ENCODE data around the gene PSMG3.
"Not testable (repeated sequence)": the region's sequence is repeated elsewhere in the genome, so short reads cannot be mapped to it uniquely, and the experiment has no call there.

The PSMG3 gene

GRCh38 chr7:1596181-1597043 lies 26.6 kb upstream of the PSMG3 start:
- DNase-seq: no peak

GRCh38 chr7:1595636-1596035 lies 25.8 kb upstream of the PSMG3 start:
- no peak for DNase-seq

- no peak for DNase-seq
These were observed 25.2 kb upstream of the PSMG3 start for GRCh38 chr7:1595027-1595426.

DNA sequence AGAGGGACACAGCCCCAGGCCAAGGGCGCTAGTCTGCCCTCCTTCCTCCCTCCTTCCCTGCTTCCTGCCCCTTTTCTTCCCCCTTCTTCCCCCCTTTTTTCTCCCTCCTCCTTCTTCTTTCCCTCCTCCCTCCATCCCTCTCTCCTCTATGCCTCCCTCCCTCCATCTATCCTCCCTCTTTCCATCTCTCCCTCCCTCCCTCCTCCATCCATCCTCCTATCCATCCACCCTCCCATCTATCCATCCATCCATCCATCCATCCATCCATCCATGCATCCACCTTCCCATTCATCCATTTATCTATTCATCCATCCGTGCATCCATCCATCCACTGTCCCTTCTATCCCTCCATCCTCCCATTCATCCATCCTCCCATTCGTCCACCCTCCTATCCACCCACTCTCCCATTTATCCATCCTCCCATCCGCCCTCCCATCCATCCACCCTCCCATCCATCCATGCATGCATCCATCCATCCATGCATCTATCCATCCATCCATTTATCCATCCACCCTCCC lies 24.1 kb upstream of the PSMG3 start:
- no peak for DNase-seq

- peak; percentile 29 to 64 for DNase-seq
These were observed 23.4 kb upstream of the PSMG3 start for GRCh38 chr7:1593091-1593866.

DNA sequence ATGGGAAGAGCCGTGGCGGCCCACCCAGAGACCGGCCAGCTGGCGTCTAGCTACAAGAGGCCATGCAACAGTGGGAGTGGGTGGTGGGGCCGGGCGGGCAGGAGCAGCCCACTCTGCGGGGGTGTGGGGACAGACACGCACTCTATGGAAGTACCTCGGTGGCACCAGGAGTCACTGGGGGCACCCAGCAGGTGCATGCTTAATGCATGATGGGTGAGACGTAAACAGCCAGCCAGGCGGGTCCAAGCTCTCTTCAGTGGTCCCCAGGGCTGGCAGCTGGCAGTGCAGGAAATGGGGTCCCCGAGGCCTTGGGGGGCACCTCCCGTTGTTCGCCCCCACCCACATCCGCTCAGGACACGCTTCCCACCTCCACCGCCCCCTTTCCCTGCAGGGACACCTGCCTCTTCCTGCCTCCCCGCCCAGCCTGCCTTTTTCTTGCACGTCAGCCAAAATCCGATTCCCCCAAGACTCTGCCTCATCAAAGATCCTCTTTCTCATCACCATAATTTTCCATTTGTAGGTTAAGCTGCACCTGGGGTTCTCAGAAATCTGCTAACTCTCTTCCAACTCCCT lies 22.6 kb upstream of the PSMG3 start:
- no peak for DNase-seq

- no peak for DNase-seq
These were observed 22.0 kb upstream of the PSMG3 start for GRCh38 chr7:1591876-1592275.

- no peak for DNase-seq
These were observed 21.6 kb upstream of the PSMG3 start for GRCh38 chr7:1591396-1591795.

- DNase-seq: no peak
These were observed 21.1 kb upstream of the PSMG3 start for GRCh38 chr7:1590887-1591286.

DNA sequence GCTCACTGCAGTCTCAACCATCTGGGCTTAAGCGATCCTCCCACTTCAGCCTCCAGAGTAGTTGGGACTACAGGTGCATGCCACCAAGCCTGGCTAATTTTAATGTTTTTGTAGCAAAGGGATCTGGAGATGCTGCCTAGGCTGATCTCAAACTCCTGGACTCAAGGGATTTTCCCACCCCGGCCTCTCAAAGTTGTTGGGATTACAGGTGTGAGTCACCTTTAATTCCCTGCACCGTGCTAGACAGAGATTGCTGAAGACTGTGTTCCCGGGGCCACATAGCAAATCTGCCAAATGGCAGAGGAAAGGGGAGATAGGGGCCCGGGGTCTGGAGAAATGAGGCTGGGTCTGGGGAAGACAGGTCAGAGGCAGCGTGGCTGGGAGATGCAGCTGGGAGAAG lies 20.6 kb upstream of the PSMG3 start:
- no peak for DNase-seq

- DNase-seq: no peak
These were observed 19.1 kb upstream of the PSMG3 start for GRCh38 chr7:1588978-1589377.

DNA sequence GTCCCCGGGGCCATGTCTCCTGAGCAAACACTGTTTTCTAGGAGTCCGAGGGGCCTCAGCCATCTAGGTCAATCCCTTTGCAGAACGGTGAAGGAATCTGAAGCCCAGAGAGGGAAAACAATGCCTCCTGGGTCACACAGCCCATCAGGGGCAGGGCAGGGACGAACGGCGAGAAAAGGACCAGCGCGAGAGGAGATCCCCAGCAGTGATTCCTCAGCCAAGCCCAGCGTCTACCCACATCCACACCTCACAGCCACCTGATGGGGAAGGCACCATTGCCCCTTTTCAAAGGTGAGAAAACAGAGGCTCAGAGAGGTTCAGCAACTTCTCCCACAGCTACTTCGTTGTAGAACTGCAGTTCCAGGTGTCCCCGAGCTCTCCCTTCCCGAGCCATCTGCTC lies 17.9 kb upstream of the PSMG3 start:
- no peak for DNase-seq

DNA sequence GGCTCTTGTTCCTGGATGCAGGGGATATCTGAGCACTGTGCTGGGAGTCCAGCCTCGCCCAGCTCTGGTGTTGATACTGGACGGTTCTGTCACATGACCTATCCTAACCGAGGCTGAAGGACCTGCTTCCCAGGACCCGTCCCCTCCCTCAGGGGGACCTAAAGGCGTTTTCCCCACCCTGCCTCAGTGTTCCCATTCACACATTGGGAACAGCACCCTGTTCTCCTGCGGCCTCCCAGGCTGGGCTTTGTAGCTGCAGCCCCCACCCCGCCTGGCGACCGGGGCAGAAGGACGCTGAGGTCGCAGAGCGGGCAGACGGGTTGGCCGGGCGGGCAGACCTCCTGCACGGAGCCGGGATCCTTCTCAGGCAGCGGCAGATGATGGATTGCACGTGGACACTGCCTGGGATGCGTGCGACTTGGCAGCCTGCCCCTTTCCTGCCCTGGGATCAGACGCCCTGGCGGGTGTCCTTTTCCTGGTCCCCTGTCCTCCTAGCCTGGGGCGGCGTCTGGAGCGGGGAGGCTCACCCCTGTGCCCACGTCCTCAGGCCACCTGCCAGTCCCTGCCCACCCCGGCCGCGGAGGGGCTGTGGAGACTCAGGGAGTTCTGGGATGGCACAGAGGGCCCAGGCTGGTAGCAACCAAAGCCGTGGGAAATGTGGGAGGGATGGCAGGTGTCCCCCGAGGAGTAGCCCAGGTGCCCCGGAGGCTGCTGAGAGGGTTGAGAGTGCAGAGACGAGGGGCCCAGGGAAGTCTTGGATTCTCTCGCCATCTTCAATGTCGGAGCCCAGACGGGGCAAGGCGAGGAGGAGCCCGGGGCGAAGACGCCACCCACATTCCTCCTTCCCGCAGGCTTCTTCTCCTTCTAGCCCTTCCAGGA lies 17.2 kb upstream of the PSMG3 start:
- peak; percentile 35 to 61 for DNase-seq

DNA sequence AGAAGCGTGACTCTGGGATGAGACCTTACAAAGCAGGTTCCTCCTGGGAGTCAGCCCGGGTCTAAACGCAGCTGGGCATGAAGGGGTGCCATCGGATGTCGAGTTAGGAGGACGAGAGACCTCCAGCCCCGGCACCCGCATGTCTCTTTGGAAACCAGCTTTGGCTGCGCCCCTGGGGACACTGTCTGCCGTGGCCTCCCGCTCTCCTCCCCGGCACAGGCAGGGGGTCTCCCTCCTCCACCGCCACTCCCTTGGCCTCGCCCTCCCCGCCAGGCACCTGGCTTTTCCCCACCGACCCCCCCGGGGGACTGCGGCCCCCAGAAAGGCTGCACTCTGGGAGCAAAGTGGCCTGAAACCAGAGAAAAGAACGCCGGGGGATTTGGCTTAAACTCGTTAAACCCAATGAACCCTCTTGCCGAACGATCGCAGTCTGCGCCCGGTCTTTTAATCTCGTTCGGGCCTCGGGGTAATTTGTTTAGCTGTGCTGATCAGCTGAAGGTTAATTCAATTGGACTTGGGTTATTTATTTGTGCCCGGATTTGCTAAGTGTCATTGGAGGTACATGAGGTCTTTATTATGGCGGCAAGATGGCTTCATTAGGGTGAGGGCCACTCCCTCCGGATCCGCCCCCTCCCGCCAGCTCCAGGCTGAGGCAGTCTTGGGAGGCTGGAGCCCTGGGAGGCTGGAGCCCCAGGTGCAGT lies 16.4 kb upstream of the PSMG3 start:
- DNase-seq: no peak

GRCh38 chr7:1585142-1585981 lies 15.5 kb upstream of the PSMG3 start:
- DNase-seq: no peak

DNA sequence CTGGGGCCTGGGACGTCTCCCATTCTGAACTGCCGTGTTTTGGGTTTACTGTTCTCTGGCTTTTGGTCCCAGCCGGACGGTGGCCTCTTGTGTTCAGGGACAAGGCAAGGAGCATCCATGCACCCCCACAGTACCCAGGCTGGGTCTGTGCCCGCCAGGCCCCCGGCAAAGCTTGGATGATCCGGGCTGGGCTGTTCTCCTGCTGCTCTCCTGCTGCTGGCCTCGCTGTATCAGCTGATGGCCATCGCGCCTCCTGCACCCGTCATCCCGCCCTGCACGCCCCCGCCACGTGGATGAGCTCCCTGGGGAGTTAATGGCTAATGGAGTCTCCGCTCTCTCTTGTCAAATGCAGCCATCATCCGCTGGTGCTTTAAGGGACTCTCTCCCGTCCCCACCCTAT lies 14.9 kb upstream of the PSMG3 start:
- no peak for DNase-seq

DNA sequence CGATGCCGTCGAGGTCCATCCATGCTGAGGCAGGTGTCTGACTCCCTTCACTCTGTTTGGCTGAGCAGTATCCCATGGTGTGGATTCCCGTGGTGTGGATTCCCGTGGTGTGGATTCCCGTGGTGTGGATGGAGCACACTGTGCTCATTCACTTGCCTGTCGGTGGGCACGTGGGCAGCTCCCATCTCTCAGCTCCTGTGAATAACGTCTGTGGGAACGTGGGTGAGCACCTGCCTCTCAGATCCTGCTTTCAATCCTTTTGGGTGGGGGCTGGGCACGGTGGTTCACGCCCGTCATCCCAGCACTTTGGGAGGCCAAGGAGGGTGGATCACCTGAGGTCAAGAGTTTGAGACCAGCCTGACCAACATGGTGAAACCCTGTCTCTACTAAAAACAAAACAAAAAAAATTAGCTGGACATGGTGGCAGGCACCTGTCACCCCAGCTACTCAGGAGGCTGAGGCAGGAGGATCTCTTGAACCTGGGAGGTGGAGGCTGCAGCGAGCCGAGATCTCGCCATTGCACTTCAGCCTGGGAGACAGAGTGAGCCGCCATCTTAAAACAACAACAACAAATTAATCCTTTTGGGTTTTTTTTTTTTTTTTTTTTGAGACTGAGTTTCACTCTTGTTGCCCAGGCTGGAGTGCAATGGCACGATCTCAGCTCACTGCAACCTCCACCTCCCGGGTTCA lies 13.6 kb upstream of the PSMG3 start:
- not testable (repeated sequence) for DNase-seq

- peak; percentile 28 to 56 for DNase-seq
These were observed 10.7 kb upstream of the PSMG3 start for GRCh38 chr7:1580422-1581030.

DNA sequence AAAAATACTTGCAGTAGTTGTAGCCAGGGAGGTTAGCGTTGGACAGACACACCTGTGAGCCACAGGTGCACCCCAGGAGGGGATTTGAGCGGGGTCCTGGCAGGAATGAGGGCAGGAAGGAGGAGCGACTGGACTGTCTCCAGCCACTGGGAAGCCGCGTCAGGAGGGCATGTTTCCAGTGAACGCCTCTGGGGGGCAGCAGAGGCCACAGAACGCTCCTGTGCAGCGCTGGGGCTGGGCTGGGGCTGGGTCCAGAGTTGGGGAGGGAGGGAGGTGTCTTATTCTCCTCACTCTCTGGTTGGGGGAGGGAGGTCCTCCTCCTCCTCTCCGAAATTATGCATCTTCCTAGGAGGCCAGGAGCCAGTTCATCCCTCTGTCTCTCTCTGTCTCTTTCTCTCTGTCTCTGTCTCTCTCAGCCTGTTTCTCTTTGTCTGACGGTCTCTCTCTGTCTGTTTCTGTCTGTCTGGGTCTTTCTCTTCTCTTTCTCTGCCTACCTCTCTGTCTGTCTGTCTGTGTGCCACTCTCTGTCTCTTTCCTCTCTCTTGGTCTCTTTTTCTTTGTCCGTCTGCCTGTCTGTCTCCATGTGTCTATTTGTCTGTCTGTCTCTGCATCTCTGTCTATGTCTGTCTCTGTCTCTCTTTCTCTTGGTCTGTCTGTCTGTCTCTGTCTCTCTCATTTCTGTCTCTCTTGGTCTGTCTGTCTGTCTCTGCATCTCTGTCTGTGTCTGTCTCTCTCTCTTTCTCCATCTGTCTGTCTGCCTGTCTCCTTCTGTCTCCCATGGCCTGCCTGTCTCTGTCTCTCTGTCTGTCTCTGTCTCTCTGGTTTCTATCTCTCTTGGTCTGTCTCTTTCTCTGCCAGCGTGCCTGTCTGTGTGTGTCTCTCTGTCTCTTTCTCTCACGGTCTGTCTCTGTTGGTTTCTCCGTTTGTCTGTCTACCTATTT lies 9.9 kb upstream of the PSMG3 start:
- peak; percentile 79 to 85 for DNase-seq

All from SHP77 (cell line).